Measurements from ENCODE around the gene RAC3.

DNA sequence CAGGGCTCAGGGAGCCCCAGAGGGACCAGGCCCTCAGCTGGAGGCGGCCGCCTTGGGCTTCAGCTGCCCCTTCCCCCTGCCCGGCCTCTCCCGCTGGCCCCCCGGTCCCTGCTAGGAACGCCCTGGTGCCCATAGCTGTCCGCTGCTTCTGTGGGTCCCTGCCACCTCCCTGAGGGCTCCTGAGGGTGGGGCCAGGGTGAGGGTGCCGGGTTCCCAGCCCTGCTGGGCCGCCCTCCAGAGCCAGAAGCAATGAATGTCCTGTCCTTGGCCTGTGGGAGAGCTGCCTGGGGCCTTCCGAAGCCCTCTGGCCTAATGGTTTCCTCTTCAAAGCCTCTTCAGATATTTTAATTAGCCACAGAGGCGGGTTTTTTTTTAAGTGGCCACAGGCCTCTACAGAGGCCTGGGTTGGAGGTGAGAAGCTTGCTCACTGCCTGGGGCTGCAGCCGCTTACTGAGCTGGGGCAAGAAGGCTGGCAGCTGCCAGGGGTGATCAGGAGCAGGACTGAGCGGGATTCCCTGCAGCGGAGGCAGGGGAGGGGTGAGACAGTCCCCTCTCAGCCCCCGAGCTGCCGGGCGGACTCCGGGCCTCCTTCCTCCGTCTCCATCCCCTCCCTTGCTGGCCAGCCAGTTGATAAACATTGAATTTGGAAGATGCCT lies 18.7 kb upstream of the RAC3 start:
- TF ChIP-seq EP300 (IDR thresholded peaks at IDR 0.05; ENCODE audit: borderline replicate concordance) (no peak), YY1 (IDR thresholded peaks at IDR 0.05; ENCODE audit: low read depth) (no peak), TAF1 (IDR thresholded peaks at IDR 0.05; ENCODE audit: low read depth) (no peak), CREB1 (IDR thresholded peaks at IDR 0.05; ENCODE audit: low read depth) (no peak), EGR1 (IDR thresholded peaks at IDR 0.05) (no peak), CEBPB (IDR thresholded peaks at IDR 0.05) (no peak)
- TF ChIP-seq, protein P1, sequence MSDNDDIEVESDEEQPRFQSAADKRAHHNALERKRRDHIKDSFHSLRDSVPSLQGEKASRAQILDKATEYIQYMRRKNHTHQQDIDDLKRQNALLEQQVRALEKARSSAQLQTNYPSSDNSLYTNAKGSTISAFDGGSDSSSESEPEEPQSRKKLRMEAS (IDR thresholded peaks at IDR 0.05), result no peak
